A549 treated with Mapracorat at 1 μM for 4 hours (cell line): ENCODE measurements around the gene KAT2A. TPM values are rescaled to one million over a fixed set of nuclear protein-coding genes. Genes with fewer than 3 reads are reported as not detected.

Experiments
- total RNA-seq: library from RNA; stranded (reverse); fragments of 200-300 nt; extraction: Qiagen RNA extraction; gene quantifications from 5 replicates; pipeline ENCODE4 v1.2.3, GENCODE V29; 2022

KAT2A gene
- 35.2 to 51.5 TPM (median 44.8 TPM) in 5 replicates for total RNA-seq

DNA sequence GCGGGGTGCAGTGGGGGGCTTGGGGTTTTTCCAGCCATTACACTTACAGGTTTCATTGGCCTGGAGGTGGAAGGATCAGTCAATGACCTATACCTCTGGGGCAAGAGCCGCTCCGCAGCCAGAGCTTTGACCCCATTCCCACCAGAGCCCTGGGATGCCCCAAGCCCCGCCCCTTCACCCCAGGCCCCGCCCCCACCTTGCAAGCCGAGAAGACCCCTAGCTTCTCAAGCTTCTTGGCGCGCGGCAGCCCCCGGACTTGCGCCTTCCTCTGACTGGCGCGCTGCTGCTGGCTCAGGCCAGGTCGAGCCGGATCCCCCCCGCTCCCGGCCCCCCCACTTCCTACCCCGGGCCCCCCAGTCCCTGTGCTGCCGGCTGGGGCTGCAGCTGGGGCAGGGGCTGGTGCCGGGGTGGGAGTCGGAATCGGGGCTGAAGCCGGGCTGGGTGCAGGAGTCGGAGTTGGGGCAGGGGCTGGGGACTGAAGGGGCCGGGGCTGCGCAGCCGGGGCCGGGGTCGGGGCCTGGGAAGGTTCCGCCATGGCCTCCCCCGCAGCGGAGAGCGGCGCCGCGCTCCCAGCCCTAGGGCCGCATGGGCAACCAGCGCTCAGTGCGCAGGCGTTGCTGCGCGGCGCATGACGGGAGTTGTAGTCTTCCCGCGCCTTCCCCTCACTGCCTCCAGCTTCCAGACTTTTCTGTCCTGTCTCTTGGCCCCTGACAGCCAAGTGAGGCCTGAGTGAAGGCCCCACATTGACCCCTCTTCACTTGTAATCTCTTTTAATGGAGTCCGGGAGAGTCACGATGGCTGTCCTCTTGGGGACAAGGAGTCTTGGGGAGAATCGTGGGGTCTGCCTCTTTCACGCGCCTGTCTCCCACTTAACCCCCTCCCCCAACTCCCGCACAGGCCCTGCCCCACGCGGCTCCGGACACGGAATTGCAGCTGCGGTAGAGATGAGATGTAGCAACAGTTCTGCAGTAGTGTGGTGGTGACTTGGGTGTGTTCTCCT is at the start of gene KAT2A:
Gene KAT2A (minus strand): TSS at position 598 of the 1,000 bp plus-strand sequence. CDS start 63 bp downstream, at position 535.

DNA sequence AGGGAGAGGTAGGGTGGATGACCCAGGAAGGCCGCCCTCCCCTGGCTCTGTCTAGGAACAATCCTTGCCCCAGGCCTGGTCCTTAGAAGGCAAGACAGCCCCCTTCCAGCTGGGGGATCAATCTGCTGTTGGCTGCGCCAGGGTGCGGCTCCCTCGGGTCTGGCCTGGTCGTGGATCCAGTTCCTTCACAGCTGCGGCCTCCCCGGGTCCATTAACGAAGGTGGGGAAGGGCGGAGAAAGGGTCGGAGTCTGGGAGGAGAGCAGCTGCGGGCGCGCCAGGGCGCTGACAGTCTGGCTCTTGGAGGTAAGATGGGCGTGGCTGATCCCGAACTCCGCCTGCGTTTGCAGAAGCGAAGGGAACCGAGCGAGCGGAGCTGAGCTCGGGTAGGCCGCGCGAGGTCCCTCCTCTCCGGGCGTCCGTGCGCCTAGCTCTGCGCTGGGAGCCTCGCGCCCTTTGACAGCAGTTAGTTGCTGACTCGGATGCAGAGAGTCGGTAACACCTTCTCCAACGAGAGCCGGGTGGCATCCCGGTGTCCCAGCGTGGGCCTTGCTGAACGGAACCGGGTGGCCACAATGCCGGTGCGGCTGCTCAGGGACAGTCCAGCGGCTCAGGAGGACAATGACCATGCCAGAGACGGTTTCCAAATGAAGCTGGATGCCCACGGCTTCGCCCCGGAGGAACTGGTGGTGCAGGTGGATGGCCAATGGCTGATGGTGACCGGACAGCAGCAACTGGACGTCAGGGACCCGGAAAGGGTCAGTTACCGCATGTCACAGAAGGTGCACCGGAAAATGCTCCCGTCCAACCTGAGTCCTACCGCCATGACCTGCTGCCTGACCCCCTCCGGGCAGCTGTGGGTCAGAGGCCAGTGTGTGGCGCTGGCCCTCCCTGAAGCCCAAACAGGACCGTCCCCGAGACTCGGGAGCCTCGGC is 1.5 kb upstream of the KAT2A start, which contains the start of gene HSPB9:
Gene HSPB9 (plus strand): TSS at position 434 of the 933 bp plus-strand sequence. CDS start 47 bp downstream, at position 481.

DNA sequence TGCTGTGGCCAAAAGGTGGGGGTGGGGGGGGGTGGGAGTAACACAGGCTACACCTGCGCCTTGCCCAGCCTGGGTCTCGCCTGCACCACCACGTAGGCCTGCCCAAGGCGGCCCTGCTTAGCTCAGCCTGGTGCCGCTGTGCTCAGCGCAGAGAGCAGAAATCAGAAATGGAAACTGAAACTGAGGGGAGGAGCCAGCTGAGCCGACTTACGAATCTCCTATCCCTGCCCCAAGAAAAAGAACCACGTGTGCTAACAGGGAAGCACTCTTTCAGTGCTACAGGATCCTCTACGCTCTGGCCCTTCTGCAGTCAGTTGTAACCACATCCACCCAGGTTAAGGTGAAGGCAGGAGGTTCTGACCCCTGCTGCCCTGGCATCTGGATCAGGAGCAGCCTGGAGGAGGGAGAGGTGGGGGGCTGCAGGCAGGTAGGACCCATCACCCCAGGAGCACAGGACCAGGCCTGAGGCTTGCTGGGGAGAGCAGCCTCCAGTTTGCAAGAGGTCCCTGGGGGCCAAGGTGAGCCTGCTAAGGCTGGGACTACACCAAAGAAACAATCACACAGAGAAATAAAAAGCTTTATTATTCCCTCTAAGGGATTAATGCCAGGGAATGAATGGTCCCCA is 8.5 kb downstream of the KAT2A start, which contains the start of gene DHX58:
Gene DHX58 (minus strand): TSS at position 163 of the 625 bp plus-strand sequence. CDS start 822 bp downstream, outside the sequence.

DNA sequence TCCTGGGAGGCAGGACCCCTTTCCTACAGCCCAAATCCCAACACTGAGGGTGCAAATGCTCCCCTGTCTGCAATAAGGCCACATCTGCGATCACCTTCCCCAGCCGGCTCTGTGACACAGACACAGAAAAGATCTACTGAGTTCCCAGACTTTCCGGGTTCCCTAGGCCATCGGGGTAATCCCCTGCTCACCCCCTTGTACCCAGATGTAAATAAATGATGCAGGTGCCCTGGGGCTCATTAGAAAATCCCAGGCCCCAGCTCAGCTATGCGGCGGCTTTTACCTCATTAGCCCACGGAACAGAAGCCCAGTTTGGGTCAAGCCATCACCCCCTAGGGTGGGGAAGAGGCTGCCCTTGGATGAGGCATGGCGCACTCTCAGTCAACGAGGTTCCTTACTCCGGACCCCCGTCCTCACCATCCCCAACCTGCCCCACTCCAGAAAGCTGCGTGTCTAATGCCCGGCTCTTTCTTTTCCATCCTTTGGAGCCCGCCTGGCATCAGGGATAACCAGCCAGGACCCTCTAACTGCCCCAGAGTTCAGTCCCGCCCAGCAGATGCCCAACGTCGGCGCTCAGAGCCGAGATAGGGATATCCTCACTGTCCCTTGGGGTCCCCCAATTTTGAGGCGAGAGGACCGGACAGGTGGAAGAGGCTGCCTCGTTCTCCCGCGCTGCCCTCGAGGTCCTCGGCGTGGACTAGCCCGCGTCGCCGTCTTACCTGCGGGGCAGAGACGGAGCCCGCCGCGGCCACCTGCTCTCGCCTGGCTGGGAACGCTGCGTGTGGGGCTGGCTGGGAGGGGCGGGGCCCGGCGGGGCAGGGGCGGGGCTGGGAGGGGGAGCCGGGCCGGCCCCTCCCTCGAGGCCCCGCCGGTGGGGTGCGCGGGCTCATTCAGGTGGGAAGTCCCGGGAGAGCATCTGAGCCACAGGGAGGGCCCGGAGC is 23.2 kb downstream of the KAT2A start, which contains the start of gene ZNF385C:
Gene ZNF385C (minus strand): TSS at position 783 of the 941 bp plus-strand sequence. CDS start 35,417 bp downstream, outside the sequence.

Other genes starting within 250 kb of the KAT2A start
- gene ACLY, start 202.4 kb downstream of the KAT2A start, total RNA-seq, result 244 to 274 TPM (median 269 TPM) in 5 replicates
- gene ODAD4, start 190.8 kb downstream of the KAT2A start, total RNA-seq, result 1.2 to 1.8 TPM (median 1.4 TPM) in 5 replicates
- 56.2 to 72.6 TPM (median 69.8 TPM) in 5 replicates for gene CNP, start 154.6 kb downstream of the KAT2A start, total RNA-seq
- 112 to 117 TPM (median 114 TPM) in 5 replicates for gene DNAJC7, start 103.9 kb downstream of the KAT2A start, total RNA-seq
- 41.3 to 47.2 TPM (median 43.7 TPM) in 5 replicates for gene NKIRAS2, start 101.3 kb downstream of the KAT2A start, total RNA-seq
- 0.50 to 0.84 TPM (median 0.68 TPM) in 5 replicates for gene C17orf113, start 70.8 kb downstream of the KAT2A start, total RNA-seq
- 0.15 to 0.29 TPM (median 0.16 TPM) in 5 replicates for gene ZNF385C, start 22.9 kb downstream of the KAT2A start, total RNA-seq
- 0.25 to 0.66 TPM (median 0.45 TPM) in 5 replicates for gene DHX58, start 8.7 kb downstream of the KAT2A start, total RNA-seq
- not detected in 5 replicates for gene HSPB9, start 1.4 kb upstream of the KAT2A start, total RNA-seq
- 221 to 267 TPM (median 261 TPM) in 5 replicates for gene RAB5C, start 33.6 kb upstream of the KAT2A start, total RNA-seq
- gene KCNH4, start 59.8 kb upstream of the KAT2A start, total RNA-seq, result 0.28 to 0.48 TPM (median 0.41 TPM) in 5 replicates
- 0.44 TPM in 1 of 5 replicates, not detected in the others for gene HCRT, start 64.1 kb upstream of the KAT2A start, total RNA-seq
- 16.2 to 21.3 TPM (median 20.1 TPM) in 5 replicates for gene GHDC, start 73.1 kb upstream of the KAT2A start, total RNA-seq
- 22.1 to 30.7 TPM (median 27.2 TPM) in 5 replicates for gene STAT5B, start 155.0 kb upstream of the KAT2A start, total RNA-seq
- gene STAT5A, start 167.1 kb upstream of the KAT2A start, total RNA-seq, result 5.5 to 7.8 TPM (median 6.2 TPM) in 5 replicates